Measurements from ENCODE around the gene SLX4IP. TPM values are rescaled to one million over a fixed set of nuclear protein-coding genes. Genes with fewer than 3 reads are reported as not detected.
"Not testable (repeated sequence)": the region's sequence is repeated elsewhere in the genome, so short reads cannot be mapped to it uniquely, and the experiment has no call there.

The SLX4IP gene
- 9.7 TPM in 2 replicates for total RNA-seq (2014; rRNA removed; shearing (Covaris generic); ENCODE audit: low replicate concordance)

DNA sequence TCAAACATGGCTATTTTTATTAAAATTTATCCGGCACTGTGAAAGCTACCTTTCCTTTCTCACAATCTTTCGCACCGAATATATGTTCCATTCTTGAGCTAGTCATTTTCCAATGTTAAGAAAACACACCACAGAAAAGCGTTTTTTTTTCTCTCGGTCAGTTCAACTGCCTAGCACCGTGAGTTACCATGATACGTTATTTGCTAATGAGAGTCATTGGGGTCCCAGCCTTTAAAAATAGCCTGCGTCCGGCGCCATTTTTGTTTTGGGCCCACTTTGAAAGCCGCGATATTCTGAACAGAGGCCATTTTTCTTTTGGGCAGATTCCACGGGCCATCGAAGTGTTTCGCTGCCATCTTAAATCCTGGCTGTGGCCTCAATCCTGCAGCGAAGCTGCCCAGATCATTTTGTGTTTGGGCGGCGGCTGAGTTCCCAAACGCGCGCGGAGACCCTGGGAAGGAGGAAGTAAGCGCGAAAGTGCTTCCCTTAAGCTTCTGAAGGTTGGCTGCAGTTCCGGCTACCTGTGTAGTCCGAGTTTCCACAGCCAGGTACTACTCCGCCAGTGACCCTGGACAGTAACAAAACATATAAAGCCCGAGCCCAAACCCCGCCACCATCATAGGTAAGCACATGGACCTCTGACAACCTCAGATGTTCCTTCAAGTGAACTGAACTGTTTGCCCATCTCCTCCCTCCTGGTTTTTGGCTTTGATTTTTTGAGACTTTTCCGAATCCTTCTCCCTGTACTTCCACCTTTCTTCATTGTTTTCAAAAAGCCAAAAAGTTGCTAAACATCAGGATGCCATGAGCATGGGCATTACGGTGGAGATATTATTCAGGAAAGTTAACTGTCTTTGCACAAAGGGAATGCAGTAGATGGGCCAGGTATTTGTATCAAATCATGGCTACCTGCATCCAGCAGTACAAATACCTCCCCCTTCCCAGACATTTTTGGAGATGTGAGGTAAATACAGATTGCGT, at the start of gene SLX4IP:
Gene SLX4IP, plus strand, starts transcription at position 474 of the 981 bp plus-strand sequence. CDS start 22,900 bp downstream, outside the sequence.
- Histone ChIP-seq H3K36me3 (ENCODE audit: insufficient read depth, low read length) (peaks cover 10% of the 10 kb centered on the region; the same call in 1 of the 2 replicates), H3K4me2 (ENCODE audit: low read depth, low read length, poor library complexity, severe bottlenecking) (peak within 1 kb of the TSS; percentile 98), H3K4me3 (ENCODE audit: low read length) (peak within 1 kb of the TSS; percentile 80), H3K27me3 (ENCODE audit: low read length) (no peaks in the 10 kb centered on the region), H2AFZ (ENCODE audit: low read length) (peak within 1 kb of the TSS; percentile 88; the same call in 1 of the 2 replicates), H3K79me2 (ENCODE audit: low read length) (peaks cover 93% of the 10 kb centered on the region), H4K20me1 (ENCODE audit: insufficient read depth, low read depth, low read length) (peaks cover 3% of the 10 kb centered on the region; the same call in 1 of the 2 replicates), H3K9me3 (ENCODE audit: low read length) (no peaks in the 10 kb centered on the region), H3K9ac (ENCODE audit: low read length) (peak within 1 kb of the TSS; percentile 92), H3K27ac (ENCODE audit: low read length) (peak within 1 kb of the TSS; percentile 95), H3K4me1 (ENCODE audit: low read length) (peaks cover 53% of the 10 kb centered on the region), H3K9me2 (replicated peaks; ENCODE audit: insufficient read depth, low read length) (no peaks in the 10 kb centered on the region)
- peak; percentile 99 for DNase-seq

DNA sequence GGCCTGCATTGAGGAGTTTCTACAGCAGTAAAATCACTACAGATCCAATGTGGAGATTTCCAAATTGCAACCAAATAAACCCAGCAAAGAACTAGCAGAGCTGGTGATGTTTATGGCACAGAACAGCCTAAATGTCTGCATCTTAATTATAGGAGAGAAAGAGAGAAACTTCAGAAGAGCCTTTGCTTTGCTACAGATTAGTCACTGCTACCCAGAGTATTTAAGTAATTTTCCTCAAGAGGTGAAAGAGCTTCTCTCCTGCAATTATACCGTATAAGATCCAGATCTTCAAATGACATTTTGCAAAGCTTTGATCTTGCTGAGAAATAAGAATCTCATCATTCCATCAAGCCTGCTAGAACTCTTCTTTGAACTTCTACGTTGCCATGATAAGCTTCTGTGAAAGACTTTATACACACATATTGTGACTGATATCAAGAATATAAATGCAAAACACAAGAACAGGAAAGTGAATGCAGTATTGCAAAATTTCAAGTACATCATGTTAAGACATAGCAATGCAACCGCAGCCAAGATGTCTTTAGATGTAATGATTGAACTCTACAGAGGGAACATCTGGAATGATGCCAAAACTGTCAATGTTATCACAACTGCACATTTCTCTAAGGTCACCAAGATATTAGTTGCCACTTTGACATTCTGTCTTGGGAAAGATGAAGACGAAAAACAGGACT, 49.1 kb upstream of the SLX4IP start:
- Histone ChIP-seq H3K4me1 (ENCODE audit: low read length) (no peaks in the 10 kb centered on the region), H3K9ac (ENCODE audit: low read length) (no peak overlapping the region), H3K27me3 (ENCODE audit: low read length) (no peaks in the 10 kb centered on the region), H2AFZ (ENCODE audit: low read length) (no peak overlapping the region), H3K9me3 (ENCODE audit: low read length) (no peaks in the 10 kb centered on the region), H3K4me2 (ENCODE audit: low read depth, low read length, poor library complexity, severe bottlenecking) (no peak overlapping the region), H3K27ac (ENCODE audit: low read length) (no peak overlapping the region), H3K4me3 (ENCODE audit: low read length) (no peak overlapping the region), H4K20me1 (ENCODE audit: insufficient read depth, low read depth, low read length) (no peaks in the 10 kb centered on the region), H3K36me3 (ENCODE audit: insufficient read depth, low read length) (no peaks in the 10 kb centered on the region), H3K9me2 (replicated peaks; ENCODE audit: insufficient read depth, low read length) (no peaks in the 10 kb centered on the region), H3K79me2 (ENCODE audit: low read length) (no peaks in the 10 kb centered on the region)
- DNase-seq = no peak

DNA sequence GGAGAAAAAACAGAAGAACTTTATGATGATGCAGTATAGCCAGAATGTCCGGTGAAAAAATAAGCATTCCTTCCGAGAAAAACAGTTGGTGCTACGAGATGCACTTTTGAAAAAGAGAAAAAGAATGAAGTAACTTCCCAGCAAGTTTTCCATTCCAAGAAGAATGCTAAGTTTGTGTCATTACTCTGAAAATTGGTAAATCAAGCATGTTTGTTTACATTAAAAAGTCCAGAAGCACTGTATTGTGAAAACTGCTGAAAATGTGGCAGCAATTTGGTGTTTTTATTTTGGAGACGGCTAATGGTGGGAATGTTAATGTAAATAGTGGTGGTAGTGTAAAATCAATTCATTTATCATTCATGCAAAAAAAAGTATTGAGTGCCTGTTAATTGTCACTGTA, 47.4 kb upstream of the SLX4IP start:
- Histone ChIP-seq H3K9ac (ENCODE audit: low read length) (no peak overlapping the region), H3K4me3 (ENCODE audit: low read length) (no peak overlapping the region), H4K20me1 (ENCODE audit: insufficient read depth, low read depth, low read length) (no peaks in the 10 kb centered on the region), H3K36me3 (ENCODE audit: insufficient read depth, low read length) (no peaks in the 10 kb centered on the region), H3K27ac (ENCODE audit: low read length) (no peak overlapping the region), H3K4me2 (ENCODE audit: low read depth, low read length, poor library complexity, severe bottlenecking) (no peak overlapping the region), H3K4me1 (ENCODE audit: low read length) (no peaks in the 10 kb centered on the region), H3K9me2 (replicated peaks; ENCODE audit: insufficient read depth, low read length) (no peaks in the 10 kb centered on the region), H2AFZ (ENCODE audit: low read length) (no peak overlapping the region), H3K9me3 (ENCODE audit: low read length) (no peaks in the 10 kb centered on the region), H3K27me3 (ENCODE audit: low read length) (no peaks in the 10 kb centered on the region), H3K79me2 (ENCODE audit: low read length) (no peaks in the 10 kb centered on the region)
- DNase-seq = no peak

DNA sequence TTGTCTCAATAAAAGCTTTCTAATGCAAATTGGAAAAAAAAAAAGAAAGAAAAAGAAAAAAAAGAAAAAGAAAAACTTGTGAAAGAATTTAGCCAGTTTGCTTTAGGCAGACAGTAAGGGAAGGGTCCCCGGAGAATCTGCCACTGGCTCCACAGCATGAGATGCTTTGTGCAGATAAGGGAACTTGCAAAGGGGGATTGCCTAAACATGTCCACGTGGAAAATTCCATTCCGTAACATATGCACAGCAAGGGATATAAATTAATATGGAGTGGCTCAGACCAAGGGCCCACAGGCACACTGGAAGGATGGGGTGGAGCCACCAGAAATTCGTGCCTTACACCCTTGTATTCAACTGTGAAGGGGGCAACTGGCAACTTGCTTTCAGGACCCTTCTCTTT, 46.5 kb upstream of the SLX4IP start:
- H4K20me1 ChIP-seq (ENCODE audit: insufficient read depth, low read depth, low read length) = no peaks in the 10 kb centered on the region
- no peak for DNase-seq
- no peaks in the 10 kb centered on the region for H3K4me1 ChIP-seq (ENCODE audit: low read length)
- no peaks in the 10 kb centered on the region for H3K9me2 ChIP-seq (replicated peaks; ENCODE audit: insufficient read depth, low read length)
- H3K9ac ChIP-seq (ENCODE audit: low read length) = no peak overlapping the region
- H3K79me2 ChIP-seq (ENCODE audit: low read length) = no peaks in the 10 kb centered on the region
- no peak overlapping the region for H3K4me3 ChIP-seq (ENCODE audit: low read length)
- H3K36me3 ChIP-seq (ENCODE audit: insufficient read depth, low read length) = no peaks in the 10 kb centered on the region
- H3K4me2 ChIP-seq (ENCODE audit: low read depth, low read length, poor library complexity, severe bottlenecking) = no peak overlapping the region
- H3K27ac ChIP-seq (ENCODE audit: low read length) = no peak overlapping the region
- no peak overlapping the region for H2AFZ ChIP-seq (ENCODE audit: low read length)
- no peaks in the 10 kb centered on the region for H3K27me3 ChIP-seq (ENCODE audit: low read length)
- H3K9me3 ChIP-seq (ENCODE audit: low read length) = no peaks in the 10 kb centered on the region

DNA sequence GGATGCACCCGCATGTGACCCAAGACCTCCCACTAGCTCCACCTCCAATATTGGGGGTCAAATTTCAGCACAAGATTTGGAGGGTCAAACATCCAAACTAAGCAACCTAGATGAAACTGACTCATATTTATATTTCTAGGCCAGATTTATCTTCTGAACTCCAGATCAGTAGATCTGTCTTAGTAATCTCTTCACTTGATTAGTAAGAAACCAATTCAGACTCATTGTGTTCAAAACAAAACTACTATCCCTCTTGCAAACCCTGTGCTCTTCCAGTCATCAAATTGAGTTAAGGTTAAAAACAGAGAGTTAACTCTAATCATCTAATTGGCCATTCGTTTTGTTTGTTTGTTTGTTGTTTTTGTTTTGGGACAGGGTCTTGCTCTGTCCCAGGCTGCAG, 44.4 kb upstream of the SLX4IP start:
- Histone ChIP-seq H3K79me2 (ENCODE audit: low read length) (no peaks in the 10 kb centered on the region), H3K9ac (ENCODE audit: low read length) (no peak overlapping the region), H2AFZ (ENCODE audit: low read length) (no peak overlapping the region), H3K4me2 (ENCODE audit: low read depth, low read length, poor library complexity, severe bottlenecking) (no peak overlapping the region), H3K9me3 (ENCODE audit: low read length) (no peaks in the 10 kb centered on the region), H4K20me1 (ENCODE audit: insufficient read depth, low read depth, low read length) (no peaks in the 10 kb centered on the region), H3K4me1 (ENCODE audit: low read length) (no peaks in the 10 kb centered on the region), H3K27me3 (ENCODE audit: low read length) (no peaks in the 10 kb centered on the region), H3K27ac (ENCODE audit: low read length) (no peak overlapping the region), H3K4me3 (ENCODE audit: low read length) (no peak overlapping the region), H3K9me2 (replicated peaks; ENCODE audit: insufficient read depth, low read length) (no peaks in the 10 kb centered on the region), H3K36me3 (ENCODE audit: insufficient read depth, low read length) (no peaks in the 10 kb centered on the region)
- no peak for DNase-seq

DNA sequence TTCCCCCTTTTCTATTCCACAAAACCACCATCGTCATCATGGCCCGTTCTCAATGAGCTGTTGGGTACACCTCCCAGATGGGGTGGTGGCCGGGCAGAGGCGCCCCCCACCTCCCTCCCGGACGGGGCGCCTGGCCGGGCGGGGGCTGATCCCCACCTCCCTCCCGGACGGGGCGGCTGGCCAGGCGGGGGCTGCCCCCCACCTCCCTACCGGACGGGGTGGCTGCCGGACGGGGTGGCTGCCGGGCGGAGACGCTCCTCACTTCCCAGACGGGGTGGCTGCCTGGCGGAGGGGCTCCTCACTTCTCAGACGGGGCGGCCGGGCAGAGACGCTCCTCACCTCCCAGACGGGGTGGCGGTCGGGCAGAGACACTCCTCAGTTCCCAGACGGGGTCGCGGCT, 40.4 kb upstream of the SLX4IP start:
- not testable (repeated sequence) for H3K4me1 ChIP-seq (ENCODE audit: low read length); H3K9me3 ChIP-seq (ENCODE audit: low read length); H3K27me3 ChIP-seq (ENCODE audit: low read length); H3K79me2 ChIP-seq (ENCODE audit: low read length); H3K4me2 ChIP-seq (ENCODE audit: low read depth, low read length, poor library complexity, severe bottlenecking); H4K20me1 ChIP-seq (ENCODE audit: insufficient read depth, low read depth, low read length); H3K4me3 ChIP-seq (ENCODE audit: low read length); H3K27ac ChIP-seq (ENCODE audit: low read length); H3K9me2 ChIP-seq (replicated peaks; ENCODE audit: insufficient read depth, low read length); DNase-seq; H2AFZ ChIP-seq (ENCODE audit: low read length); H3K36me3 ChIP-seq (ENCODE audit: insufficient read depth, low read length); H3K9ac ChIP-seq (ENCODE audit: low read length)

DNA sequence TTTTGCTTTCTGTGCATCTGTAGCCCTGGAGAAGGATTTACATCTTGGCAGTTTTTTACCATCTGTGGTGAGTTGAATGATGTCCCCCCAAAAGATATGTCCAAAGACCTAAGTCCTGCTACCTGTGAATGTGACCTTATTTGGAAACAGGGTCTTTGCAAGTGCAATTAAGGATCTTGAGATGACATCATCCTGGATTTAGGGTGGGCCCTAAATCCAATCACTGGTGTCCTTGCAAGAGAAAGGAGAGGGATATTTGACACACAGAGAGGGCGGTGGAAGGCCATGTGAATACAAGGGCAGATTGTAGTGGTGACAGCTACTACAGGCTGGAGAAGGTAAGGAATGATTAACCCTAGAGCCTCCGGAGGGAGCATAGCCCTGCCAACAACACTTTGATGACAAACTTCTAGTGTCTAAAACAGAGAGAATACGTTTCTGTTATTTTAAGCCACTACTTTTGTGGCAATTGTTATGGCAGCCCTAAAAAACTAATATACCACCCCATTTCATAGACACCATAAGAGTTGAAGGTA, 36.2 kb upstream of the SLX4IP start:
- H2AFZ ChIP-seq (ENCODE audit: low read length) = no peak overlapping the region
- no peaks in the 10 kb centered on the region for H3K9me3 ChIP-seq (ENCODE audit: low read length)
- no peaks in the 10 kb centered on the region for H3K27me3 ChIP-seq (ENCODE audit: low read length)
- H3K4me3 ChIP-seq (ENCODE audit: low read length) = no peak overlapping the region
- H3K27ac ChIP-seq (ENCODE audit: low read length) = no peak overlapping the region
- no peaks in the 10 kb centered on the region for H4K20me1 ChIP-seq (ENCODE audit: insufficient read depth, low read depth, low read length)
- H3K9me2 ChIP-seq (replicated peaks; ENCODE audit: insufficient read depth, low read length) = no peaks in the 10 kb centered on the region
- H3K79me2 ChIP-seq (ENCODE audit: low read length) = no peaks in the 10 kb centered on the region
- no peak for DNase-seq
- no peak overlapping the region for H3K9ac ChIP-seq (ENCODE audit: low read length)
- no peaks in the 10 kb centered on the region for H3K4me1 ChIP-seq (ENCODE audit: low read length)
- no peaks in the 10 kb centered on the region for H3K36me3 ChIP-seq (ENCODE audit: insufficient read depth, low read length)
- H3K4me2 ChIP-seq (ENCODE audit: low read depth, low read length, poor library complexity, severe bottlenecking) = no peak overlapping the region

All from Karpas-422 (cell line).